ENCODE data around the gene GLS2. TPM values are rescaled to one million over a fixed set of nuclear protein-coding genes. Genes with fewer than 3 reads are reported as not detected.

Gene GLS2
- total RNA-seq, 1 experiment from 2014 or later = 1.9 TPM

- intact Hi-C loops (cut with micrococcal nuclease; ENCODE audit: unreplicated experiment) = no loop called here
- Mint-ChIP-seq H3K9me3 (ENCODE audit: low read depth, unreplicated experiment) (peaks cover 3% of the 10 kb centered on the region), H3K36me3 (ENCODE audit: insufficient read depth, unreplicated experiment) (peaks cover 22% of the 10 kb centered on the region), H3K4me1 (ENCODE audit: low read depth, unreplicated experiment) (peaks cover 18% of the 10 kb centered on the region), H3K27ac (ENCODE audit: unreplicated experiment) (no peak overlapping the region), H3K4me3 (ENCODE audit: low read depth, unreplicated experiment) (no peak overlapping the region), H3K27me3 (ENCODE audit: unreplicated experiment) (peaks cover 45% of the 10 kb centered on the region)
- TF ChIP-seq CTCF (IDR thresholded peaks at IDR 0.05; ENCODE audit: unreplicated experiment) = no peak
- no TSS peak for BruUV-seq (replicated peaks)
- CTCF ChIA-PET = interaction anchor here (0.6 kb wide), 1 partner anchor 161 kb away, joined by 6 read pairs; no protein-coding TSS in a partner anchor
- no peak for DNase-seq
Observed at GRCh38 chr12:56490360-56490759, 2.4 kb upstream of the GLS2 start.

- peaks cover 18% of the 10 kb centered on the region for H3K4me1 Mint-ChIP-seq (ENCODE audit: low read depth, unreplicated experiment)
- H3K27ac Mint-ChIP-seq (ENCODE audit: unreplicated experiment) = peak overlapping the region; percentile 83
- peaks cover 3% of the 10 kb centered on the region for H3K9me3 Mint-ChIP-seq (ENCODE audit: low read depth, unreplicated experiment)
- peaks cover 45% of the 10 kb centered on the region for H3K27me3 Mint-ChIP-seq (ENCODE audit: unreplicated experiment)
- no peak for TF ChIP-seq CTCF (IDR thresholded peaks at IDR 0.05; ENCODE audit: unreplicated experiment)
- H3K36me3 Mint-ChIP-seq (ENCODE audit: insufficient read depth, unreplicated experiment) = peaks cover 22% of the 10 kb centered on the region
- DNase-seq = peak; percentile 58
- CTCF ChIA-PET = interaction anchor here (0.7 to 1.3 kb wide), 5 partner anchors 9 to 263 kb away, joined by 3 to 4 read pairs (median 3); partner anchors contain the start of genes COQ10A and NABP2
- no TSS peak for BruUV-seq (replicated peaks)
- H3K4me3 Mint-ChIP-seq (ENCODE audit: low read depth, unreplicated experiment) = peak overlapping the region; percentile 98
- intact Hi-C loops (cut with micrococcal nuclease; ENCODE audit: unreplicated experiment) = no loop called here
Observed at GRCh38 chr12:56487448-56488040, 417 bp downstream of the GLS2 start.

GRCh38 chr12:56486694-56487093 lies 1.3 kb downstream of the GLS2 start:
- H3K36me3 Mint-ChIP-seq (ENCODE audit: insufficient read depth, unreplicated experiment) = peaks cover 22% of the 10 kb centered on the region
- TF ChIP-seq CTCF (IDR thresholded peaks at IDR 0.05; ENCODE audit: unreplicated experiment) = no peak
- peaks cover 18% of the 10 kb centered on the region for H3K4me1 Mint-ChIP-seq (ENCODE audit: low read depth, unreplicated experiment)
- H3K9me3 Mint-ChIP-seq (ENCODE audit: low read depth, unreplicated experiment) = peaks cover 3% of the 10 kb centered on the region
- H3K4me3 Mint-ChIP-seq (ENCODE audit: low read depth, unreplicated experiment) = no peak overlapping the region
- BruUV-seq (replicated peaks) = no TSS peak
- intact Hi-C loops (cut with micrococcal nuclease; ENCODE audit: unreplicated experiment) = no loop called here
- no peak for DNase-seq
- H3K27ac Mint-ChIP-seq (ENCODE audit: unreplicated experiment) = no peak overlapping the region
- CTCF ChIA-PET = interaction anchor here (0.5 kb wide), 1 partner anchor 99 kb away, joined by 4 read pairs; no protein-coding TSS in a partner anchor
- H3K27me3 Mint-ChIP-seq (ENCODE audit: unreplicated experiment) = peaks cover 43% of the 10 kb centered on the region

GRCh38 chr12:56484566-56484965 lies 3.4 kb downstream of the GLS2 start:
- CTCF ChIA-PET = no interaction called here
- Mint-ChIP-seq H3K27me3 (ENCODE audit: unreplicated experiment) (peaks cover 22% of the 10 kb centered on the region), H3K4me3 (ENCODE audit: low read depth, unreplicated experiment) (no peak overlapping the region), H3K9me3 (ENCODE audit: low read depth, unreplicated experiment) (peaks cover 3% of the 10 kb centered on the region), H3K4me1 (ENCODE audit: low read depth, unreplicated experiment) (peaks cover 18% of the 10 kb centered on the region), H3K27ac (ENCODE audit: unreplicated experiment) (no peak overlapping the region), H3K36me3 (ENCODE audit: insufficient read depth, unreplicated experiment) (peaks cover 22% of the 10 kb centered on the region)
- BruUV-seq (replicated peaks) = no TSS peak
- intact Hi-C loops (cut with micrococcal nuclease; ENCODE audit: unreplicated experiment) = no loop called here
- no peak for DNase-seq
- no peak for TF ChIP-seq CTCF (IDR thresholded peaks at IDR 0.05; ENCODE audit: unreplicated experiment)

Measured in Calu3 (cell line).